Measurements from ENCODE around the gene FERMT3. TPM values are rescaled to one million over a fixed set of nuclear protein-coding genes. Genes with fewer than 3 reads are reported as not detected.

The FERMT3 gene
- total and polyA plus RNA-seq, 9 donors = 2.2 to 19.7 (median 6.4) TPM

DNA sequence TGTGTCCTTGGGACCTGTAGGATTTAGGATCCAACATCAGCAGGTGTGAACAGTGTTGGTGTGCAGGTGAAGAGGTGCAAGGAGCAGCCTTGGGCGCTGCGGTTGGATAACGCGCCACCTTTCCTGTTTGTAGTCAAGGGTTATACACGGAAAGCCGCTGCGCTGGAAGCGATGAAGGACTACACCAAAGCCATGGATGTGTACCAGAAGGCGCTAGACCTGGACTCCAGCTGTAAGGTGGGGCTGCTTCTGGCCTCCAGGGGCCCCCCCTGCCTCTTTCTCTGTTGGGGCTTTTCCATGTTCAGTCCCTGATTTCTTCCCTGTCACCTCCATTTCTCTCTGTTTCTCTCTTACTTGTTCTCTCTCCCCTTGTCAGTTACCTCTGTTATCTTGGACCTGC is 3.5 kb upstream of the FERMT3 start:
- intact Hi-C loops (cut with DNase I) = loop anchor here in 3 of 4 donors (5.0 to 10.0 kb wide), 3 partner anchors 49 to 99 kb away; partner anchors contain the start of genes CATSPERZ (in 1 of the 3) and PLCB3 (in 1 of the 3)
- Histone ChIP-seq H3K27ac (no peak overlapping the region), H3K9me3 (no peaks in the 10 kb centered on the region), H3K27me3 (no peaks in the 10 kb centered on the region), H3K4me3 (no peak overlapping the region), H3K4me1 (ENCODE audit: insufficient read depth) (peaks cover 10% of the 10 kb centered on the region), H3K36me3 (no peaks in the 10 kb centered on the region)
- 80 to 96% (median 91%) methylated on average over 9 of the region's 9 CpGs for WGBS, 3 donors
- TF ChIP-seq EP300 (IDR thresholded peaks at IDR 0.05) (no peak), POLR2A (IDR thresholded peaks at IDR 0.05) (no peak)
- TF ChIP-seq, protein P1, sequence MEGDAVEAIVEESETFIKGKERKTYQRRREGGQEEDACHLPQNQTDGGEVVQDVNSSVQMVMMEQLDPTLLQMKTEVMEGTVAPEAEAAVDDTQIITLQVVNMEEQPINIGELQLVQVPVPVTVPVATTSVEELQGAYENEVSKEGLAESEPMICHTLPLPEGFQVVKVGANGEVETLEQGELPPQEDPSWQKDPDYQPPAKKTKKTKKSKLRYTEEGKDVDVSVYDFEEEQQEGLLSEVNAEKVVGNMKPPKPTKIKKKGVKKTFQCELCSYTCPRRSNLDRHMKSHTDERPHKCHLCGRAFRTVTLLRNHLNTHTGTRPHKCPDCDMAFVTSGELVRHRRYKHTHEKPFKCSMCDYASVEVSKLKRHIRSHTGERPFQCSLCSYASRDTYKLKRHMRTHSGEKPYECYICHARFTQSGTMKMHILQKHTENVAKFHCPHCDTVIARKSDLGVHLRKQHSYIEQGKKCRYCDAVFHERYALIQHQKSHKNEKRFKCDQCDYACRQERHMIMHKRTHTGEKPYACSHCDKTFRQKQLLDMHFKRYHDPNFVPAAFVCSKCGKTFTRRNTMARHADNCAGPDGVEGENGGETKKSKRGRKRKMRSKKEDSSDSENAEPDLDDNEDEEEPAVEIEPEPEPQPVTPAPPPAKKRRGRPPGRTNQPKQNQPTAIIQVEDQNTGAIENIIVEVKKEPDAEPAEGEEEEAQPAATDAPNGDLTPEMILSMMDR (IDR thresholded peaks at IDR 0.05) = no peak
- no peak for DNase-seq

DNA sequence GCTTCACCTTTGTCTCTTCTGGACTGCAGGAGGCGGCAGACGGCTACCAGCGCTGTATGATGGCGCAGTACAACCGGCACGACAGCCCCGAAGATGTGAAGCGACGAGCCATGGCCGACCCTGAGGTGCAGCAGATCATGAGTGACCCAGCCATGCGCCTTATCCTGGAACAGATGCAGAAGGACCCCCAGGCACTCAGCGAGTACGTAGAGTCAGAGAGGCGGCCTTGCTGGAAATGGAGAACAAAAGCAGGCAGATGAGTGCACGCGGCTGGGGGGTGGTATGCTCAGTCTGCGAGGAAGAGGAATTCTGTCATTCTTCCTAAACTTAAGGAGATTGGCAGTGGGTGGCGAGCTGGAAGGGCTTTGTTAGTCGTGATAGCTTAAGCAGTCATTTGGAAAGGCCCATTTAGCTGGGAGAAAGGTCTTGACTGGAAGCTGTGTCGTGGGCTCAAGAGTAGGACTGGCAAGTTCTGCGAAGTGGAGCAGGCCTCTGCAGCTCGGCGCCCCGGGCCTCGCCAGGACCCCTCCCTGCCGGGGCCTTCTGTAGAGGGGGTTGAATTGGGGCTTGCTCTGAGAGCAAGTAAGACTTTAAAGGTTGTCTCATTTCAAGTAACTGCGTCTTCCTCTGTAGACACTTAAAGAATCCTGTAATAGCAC is 3.0 kb upstream of the FERMT3 start:
- Histone ChIP-seq H3K27ac (peak overlapping the region in 1 of 2 donors; percentile 41), H3K9me3 (no peaks in the 10 kb centered on the region), H3K27me3 (no peaks in the 10 kb centered on the region), H3K4me3 (no peak overlapping the region), H3K4me1 (ENCODE audit: insufficient read depth) (peaks cover 10% of the 10 kb centered on the region), H3K36me3 (no peaks in the 10 kb centered on the region)
- intact Hi-C loops (cut with DNase I) = loop anchor here in 3 of 4 donors (5.0 to 10.0 kb wide), 3 partner anchors 49 to 99 kb away; partner anchors contain the start of genes CATSPERZ (in 1 of the 3) and PLCB3 (in 1 of the 3)
- TF ChIP-seq EP300 (IDR thresholded peaks at IDR 0.05) = no peak
- no peak for TF ChIP-seq POLR2A (IDR thresholded peaks at IDR 0.05)
- TF ChIP-seq, protein P1 (IDR thresholded peaks at IDR 0.05) = no peak
- no peak for DNase-seq
- WGBS, 3 donors = 66 to 77% (median 69%) methylated on average over 27 of the region's 27 CpGs

DNA sequence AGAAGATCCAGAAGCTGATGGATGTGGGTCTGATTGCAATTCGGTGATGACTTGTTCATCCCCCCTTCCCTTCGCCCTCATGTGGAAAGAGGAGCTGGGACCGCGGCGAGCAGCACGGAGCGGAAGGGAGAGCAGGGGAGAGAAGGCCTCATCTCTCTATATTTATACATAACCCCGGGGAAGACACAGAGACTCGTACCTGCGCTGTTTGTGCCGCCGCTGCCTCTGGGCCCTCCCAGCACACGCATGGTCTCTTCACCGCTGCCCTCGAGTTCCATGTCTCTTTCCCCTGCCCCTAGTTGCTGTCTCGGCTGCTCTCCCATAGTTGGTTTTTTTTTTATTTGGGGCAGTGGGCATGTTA is 2.5 kb upstream of the FERMT3 start:
- Histone ChIP-seq H3K4me1 (ENCODE audit: insufficient read depth) (peaks cover 10% of the 10 kb centered on the region), H3K36me3 (no peaks in the 10 kb centered on the region), H3K9me3 (no peaks in the 10 kb centered on the region), H3K27ac (peak overlapping the region in 1 of 2 donors; percentile 41), H3K4me3 (no peak overlapping the region), H3K27me3 (no peaks in the 10 kb centered on the region)
- TF ChIP-seq EP300 (IDR thresholded peaks at IDR 0.05) = no peak
- no peak for TF ChIP-seq POLR2A (IDR thresholded peaks at IDR 0.05)
- TF ChIP-seq, protein P1 (IDR thresholded peaks at IDR 0.05) = no peak
- intact Hi-C loops (cut with DNase I) = loop anchor here in 3 of 4 donors (5.0 to 10.0 kb wide), 3 partner anchors 48 to 98 kb away; partner anchors contain the start of genes CATSPERZ (in 1 of the 3) and PLCB3 (in 1 of the 3)
- DNase-seq = peak in 1 of 5 donors; percentile 36
- WGBS, 3 donors = 26 to 50% (median 31%) methylated on average over 16 of the region's 16 CpGs

DNA sequence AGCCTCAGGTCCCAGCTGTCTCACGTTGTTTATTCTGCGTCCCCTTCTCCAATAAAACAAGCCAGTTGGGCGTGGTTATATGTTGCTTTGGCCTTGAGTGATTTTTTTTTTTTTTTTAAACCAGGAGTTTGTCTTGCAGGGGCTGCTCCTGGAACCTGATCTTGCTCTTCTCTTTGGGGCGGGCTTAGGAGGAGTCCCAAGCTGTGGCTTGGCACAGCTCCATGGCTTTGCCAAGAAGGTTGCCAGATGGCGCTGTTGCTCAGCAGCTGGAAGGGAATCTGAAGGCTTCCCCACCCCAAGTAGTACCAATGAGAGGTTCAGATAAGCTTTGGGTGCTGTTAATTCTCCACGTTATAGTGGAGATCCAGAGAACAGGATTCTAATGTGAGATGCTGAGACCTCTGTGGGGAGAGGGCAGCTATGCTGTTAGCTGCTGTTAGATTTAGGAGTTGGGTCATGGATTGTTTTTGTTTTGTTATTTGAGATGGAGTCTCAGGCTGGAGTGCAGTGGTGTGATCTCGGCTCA is 2.0 kb upstream of the FERMT3 start:
- TF ChIP-seq POLR2A (IDR thresholded peaks at IDR 0.05) (no peak), EP300 (IDR thresholded peaks at IDR 0.05) (no peak)
- TF ChIP-seq, protein P1 (IDR thresholded peaks at IDR 0.05) = peak; percentile 58 to 77 (median 65)
- Histone ChIP-seq H3K4me3 (no peak overlapping the region), H3K36me3 (no peaks in the 10 kb centered on the region), H3K9me3 (no peaks in the 10 kb centered on the region), H3K4me1 (ENCODE audit: insufficient read depth) (peaks cover 10% of the 10 kb centered on the region), H3K27ac (peak overlapping the region in 1 of 2 donors; percentile 41), H3K27me3 (no peaks in the 10 kb centered on the region)
- intact Hi-C loops (cut with DNase I) = loop anchor here in 3 of 4 donors (5.0 to 10.0 kb wide), 3 partner anchors 48 to 98 kb away; partner anchors contain the start of genes CATSPERZ (in 1 of the 3) and PLCB3 (in 1 of the 3)
- WGBS, 3 donors = 7 to 10% (median 9%) methylated on average over 7 of the region's 7 CpGs
- DNase-seq = peak; percentile 91 to 94 (median 93)
